Neuron (in vitro differentiated cells): Measurements from ENCODE around the gene SLC47A2.

Source experiments
- H2AFZ ChIP-seq: one replicate; pipeline ENCODE4 v1.6.1; 2013; ENCODE audit warnings: low read depth, mild to moderate bottlenecking, inconsistent platforms, low read length, moderate library complexity
- H3K27me3 ChIP-seq: one replicate; pipeline ENCODE4 v1.6.1; 2013; ENCODE audit warnings: low read length; ENCODE audit not compliant: insufficient read depth
- H3K36me3 ChIP-seq: one replicate; pipeline ENCODE4 v1.6.1; 2013; ENCODE audit warnings: low read length; ENCODE audit not compliant: insufficient read depth
- H3K4me1 ChIP-seq: one replicate; pipeline ENCODE4 v1.6.1; 2013; ENCODE audit warnings: low read length; ENCODE audit not compliant: insufficient read depth
- H3K4me3 ChIP-seq: 2 replicates; pipeline ENCODE4 v1.5.1; 2013; ENCODE audit warnings: mild to moderate bottlenecking, low read length, moderate library complexity
- H3K9me3 ChIP-seq: one replicate; pipeline ENCODE4 v1.6.1; 2013; ENCODE audit warnings: low read length

SLC47A2 gene

GRCh38 chr17:19729900-19730299, 13.5 kb upstream of the SLC47A2 start:
- Histone ChIP-seq H3K27me3 (no peaks in the 10 kb centered on the region), H3K4me1 (no peaks in the 10 kb centered on the region), H3K9me3 (no peaks in the 10 kb centered on the region), H3K36me3 (no peaks in the 10 kb centered on the region), H3K4me3 (no peak overlapping the region), H2AFZ (no peak overlapping the region)

GRCh38 chr17:19728084-19728495, 11.7 kb upstream of the SLC47A2 start:
- H3K9me3 ChIP-seq: no peaks in the 10 kb centered on the region
- no peaks in the 10 kb centered on the region for H3K4me1 ChIP-seq
- no peak overlapping the region for H3K4me3 ChIP-seq
- no peaks in the 10 kb centered on the region for H3K36me3 ChIP-seq
- no peak overlapping the region for H2AFZ ChIP-seq
- H3K27me3 ChIP-seq: no peaks in the 10 kb centered on the region

DNA sequence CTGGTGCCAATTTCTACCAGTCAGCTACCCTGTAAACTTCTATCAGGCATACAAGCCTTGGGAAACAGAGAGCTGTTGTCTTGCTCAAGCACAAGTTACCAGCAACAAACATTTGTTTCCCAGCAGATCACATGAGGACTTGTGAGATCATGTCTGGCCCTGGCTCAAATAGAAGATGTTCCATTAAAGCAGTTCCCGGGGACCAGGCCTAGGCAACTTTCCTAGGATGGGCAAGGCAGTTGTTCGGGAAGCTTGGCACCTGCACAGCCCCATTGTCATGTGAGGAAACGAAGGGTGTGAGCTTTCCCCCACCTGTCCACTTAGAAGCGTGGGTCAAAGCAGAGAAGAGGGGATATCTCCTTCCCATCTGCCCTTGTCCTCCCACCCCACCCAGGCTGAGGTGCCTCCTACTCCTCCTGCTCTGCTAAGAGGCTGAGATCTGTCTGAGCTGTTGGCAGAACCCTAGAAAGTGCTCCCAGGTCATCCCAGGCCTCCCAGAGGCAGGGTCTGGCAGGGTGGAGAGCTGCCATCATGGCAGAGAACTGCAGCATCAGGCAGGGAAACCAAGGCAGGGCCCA, 11.2 kb upstream of the SLC47A2 start:
- Histone ChIP-seq H3K27me3 (no peaks in the 10 kb centered on the region), H3K36me3 (no peaks in the 10 kb centered on the region), H3K9me3 (no peaks in the 10 kb centered on the region), H3K4me1 (no peaks in the 10 kb centered on the region), H3K4me3 (no peak overlapping the region), H2AFZ (no peak overlapping the region)

GRCh38 chr17:19726631-19727376, 10.4 kb upstream of the SLC47A2 start:
- H3K9me3 ChIP-seq: no peaks in the 10 kb centered on the region
- no peaks in the 10 kb centered on the region for H3K27me3 ChIP-seq
- H2AFZ ChIP-seq: no peak overlapping the region
- no peaks in the 10 kb centered on the region for H3K36me3 ChIP-seq
- no peak overlapping the region for H3K4me3 ChIP-seq
- no peaks in the 10 kb centered on the region for H3K4me1 ChIP-seq

GRCh38 chr17:19725486-19725885, 9.1 kb upstream of the SLC47A2 start:
- no peaks in the 10 kb centered on the region for H3K4me1 ChIP-seq
- no peak overlapping the region for H3K4me3 ChIP-seq
- H3K27me3 ChIP-seq: no peaks in the 10 kb centered on the region
- H3K36me3 ChIP-seq: no peaks in the 10 kb centered on the region
- no peak overlapping the region for H2AFZ ChIP-seq
- no peaks in the 10 kb centered on the region for H3K9me3 ChIP-seq

- no peaks in the 10 kb centered on the region for H3K36me3 ChIP-seq
- H3K4me3 ChIP-seq: no peak overlapping the region
- no peaks in the 10 kb centered on the region for H3K27me3 ChIP-seq
- no peak overlapping the region for H2AFZ ChIP-seq
- H3K4me1 ChIP-seq: no peaks in the 10 kb centered on the region
- H3K9me3 ChIP-seq: no peaks in the 10 kb centered on the region
Observed at GRCh38 chr17:19724501-19725420, 8.4 kb upstream of the SLC47A2 start.

- Histone ChIP-seq H3K27me3 (no peaks in the 10 kb centered on the region), H3K9me3 (no peaks in the 10 kb centered on the region), H3K36me3 (no peaks in the 10 kb centered on the region), H2AFZ (no peak overlapping the region), H3K4me1 (no peaks in the 10 kb centered on the region), H3K4me3 (no peak overlapping the region)
Observed at GRCh38 chr17:19723964-19724363, 7.6 kb upstream of the SLC47A2 start.

DNA sequence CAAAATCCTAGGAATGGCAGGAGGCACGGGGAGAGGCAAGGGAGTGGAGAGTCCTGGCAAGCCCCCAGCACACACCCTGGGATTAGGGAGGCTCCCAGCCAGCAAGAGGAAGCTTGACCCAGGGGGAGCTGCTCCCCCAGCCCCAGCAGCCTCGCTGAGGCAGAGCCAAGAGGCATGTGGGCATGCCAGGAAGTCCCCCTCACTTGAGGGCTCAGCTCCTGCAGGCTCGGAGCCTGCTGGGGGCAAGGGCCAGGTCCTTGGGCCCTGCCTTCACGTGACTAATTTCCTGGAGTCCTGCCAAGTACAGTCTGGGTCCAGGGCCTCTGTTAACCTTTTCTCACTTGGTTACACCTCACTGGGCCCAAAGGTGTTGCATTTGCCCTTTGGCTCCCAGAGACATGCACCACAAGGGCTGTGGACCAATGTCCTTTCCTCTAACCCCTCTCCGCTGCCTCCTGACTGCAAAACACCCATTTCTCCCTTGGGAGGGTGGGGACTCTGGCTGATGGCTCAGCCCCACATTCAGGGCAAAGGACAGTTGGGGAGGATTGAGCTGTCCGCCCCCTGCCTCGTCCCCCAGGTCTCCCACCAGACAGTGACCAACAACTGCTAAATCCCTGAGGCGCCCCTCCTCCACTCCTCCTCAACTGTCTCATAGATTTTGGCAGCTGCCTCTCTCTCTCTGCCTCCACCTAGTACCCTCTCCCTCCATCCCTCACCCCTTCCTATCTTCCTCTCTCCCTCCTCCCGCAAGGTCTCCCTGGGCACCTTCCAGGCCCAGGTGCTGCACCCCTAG, 4.4 kb upstream of the SLC47A2 start:
- no peaks in the 10 kb centered on the region for H3K9me3 ChIP-seq
- H3K4me1 ChIP-seq: peaks cover 8% of the 10 kb centered on the region
- H3K27me3 ChIP-seq: peaks cover 9% of the 10 kb centered on the region
- no peaks in the 10 kb centered on the region for H3K36me3 ChIP-seq
- H3K4me3 ChIP-seq: no peak overlapping the region
- no peak overlapping the region for H2AFZ ChIP-seq

DNA sequence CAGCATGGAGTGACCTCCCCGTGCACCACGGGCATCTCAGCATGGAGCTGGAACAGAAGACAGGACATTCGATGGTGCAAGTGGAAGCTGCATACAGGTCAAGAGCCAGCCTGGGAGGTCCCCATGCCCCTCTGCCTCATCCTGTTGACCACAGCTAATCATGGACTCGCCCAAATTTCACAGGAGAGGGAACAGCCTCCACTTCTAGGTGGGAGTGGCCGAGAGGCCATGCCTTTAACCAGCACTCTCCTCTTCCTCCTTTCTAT, 3.8 kb upstream of the SLC47A2 start:
- H3K36me3 ChIP-seq: no peaks in the 10 kb centered on the region
- no peaks in the 10 kb centered on the region for H3K9me3 ChIP-seq
- peaks cover 9% of the 10 kb centered on the region for H3K27me3 ChIP-seq
- H3K4me3 ChIP-seq: no peak overlapping the region
- H2AFZ ChIP-seq: no peak overlapping the region
- peaks cover 8% of the 10 kb centered on the region for H3K4me1 ChIP-seq

DNA sequence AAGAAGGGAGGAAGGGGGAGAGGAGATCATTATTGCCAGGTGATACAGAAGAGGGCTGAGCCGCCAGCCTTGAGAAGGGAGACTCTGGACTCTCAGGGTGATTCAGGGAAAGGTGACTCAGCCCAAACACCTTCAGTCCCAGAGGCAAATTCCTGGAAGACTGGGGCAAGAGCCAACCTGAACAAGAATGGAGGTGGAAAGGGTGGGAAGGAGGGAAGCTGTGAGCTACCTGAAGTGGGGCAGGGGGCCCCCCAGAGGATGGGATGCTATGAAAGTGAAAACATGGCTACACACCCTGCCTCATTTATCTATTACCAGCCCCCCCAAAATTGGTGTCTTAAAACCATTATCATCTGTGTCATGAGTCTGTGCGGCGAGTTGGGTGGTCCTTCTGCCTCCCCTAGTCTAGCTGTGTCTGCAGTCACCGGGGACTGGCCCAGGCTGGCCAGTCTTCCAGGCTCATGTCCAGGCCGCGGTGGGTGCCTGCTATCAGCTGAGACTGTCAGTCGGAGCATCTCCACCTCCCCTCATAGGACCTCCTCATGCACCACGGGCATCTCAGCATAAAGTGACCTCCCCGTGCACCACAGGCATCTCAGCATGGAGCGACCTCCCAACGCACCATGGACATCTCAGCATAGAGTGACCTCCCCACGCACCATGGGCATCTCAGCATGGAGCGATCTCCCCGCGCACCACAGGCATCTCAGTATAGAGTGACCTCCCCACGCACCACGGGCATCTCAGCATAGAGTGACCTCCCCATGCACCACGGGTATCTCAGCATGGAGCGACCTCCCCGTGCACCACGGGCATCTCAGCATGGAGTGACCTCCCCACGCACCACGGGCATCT, 3.2 kb upstream of the SLC47A2 start:
- Histone ChIP-seq H3K4me1 (peaks cover 8% of the 10 kb centered on the region), H3K36me3 (no peaks in the 10 kb centered on the region), H3K27me3 (peaks cover 9% of the 10 kb centered on the region), H3K9me3 (no peaks in the 10 kb centered on the region), H3K4me3 (no peak overlapping the region), H2AFZ (no peak overlapping the region)

DNA sequence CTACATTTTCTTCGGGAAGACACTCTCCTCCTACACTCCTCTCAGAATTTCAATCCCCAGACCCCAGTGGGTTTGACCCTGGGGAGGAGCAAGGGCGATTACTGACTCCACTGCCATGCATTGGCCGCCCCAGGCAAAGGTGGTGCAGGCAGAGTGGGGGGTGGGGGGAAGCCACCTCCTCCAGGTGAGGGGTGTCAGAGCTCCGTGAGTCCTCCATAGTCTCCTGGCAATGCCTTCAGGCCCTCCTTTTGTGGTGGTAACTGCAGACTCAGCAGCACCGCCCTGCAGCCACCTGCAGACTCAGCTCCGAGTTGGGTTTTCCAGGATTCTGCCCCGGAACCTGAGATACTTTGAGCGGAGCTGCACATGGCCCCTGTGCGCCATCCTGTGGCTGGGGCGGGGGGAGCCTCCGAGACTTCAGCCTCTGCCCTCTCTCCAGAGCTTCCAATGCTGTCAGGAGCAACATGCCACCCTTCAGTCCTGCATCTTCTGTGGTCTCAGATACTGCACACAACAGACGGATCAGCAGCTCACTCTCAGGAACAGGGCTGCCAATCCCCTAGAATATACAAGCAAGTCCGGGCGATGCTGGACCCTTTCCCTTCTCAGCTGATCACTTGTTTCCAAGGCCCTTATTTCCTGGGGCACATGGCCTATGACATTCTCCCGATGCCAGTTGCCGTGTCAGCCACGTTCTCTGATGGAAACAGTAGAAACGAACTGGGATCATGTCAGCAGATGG, 2.4 kb upstream of the SLC47A2 start:
- Histone ChIP-seq H2AFZ (no peak overlapping the region), H3K27me3 (peaks cover 9% of the 10 kb centered on the region), H3K4me1 (peaks cover 8% of the 10 kb centered on the region)

More for the DNA sequence above, 2.4 kb upstream of the SLC47A2 start:
- Histone ChIP-seq H3K36me3 (no peaks in the 10 kb centered on the region), H3K4me3 (no peak overlapping the region), H3K9me3 (no peaks in the 10 kb centered on the region)
